GM23338 (cell line): Measurements from ENCODE around the gene HBS1L. TPM values are rescaled to one million over a fixed set of nuclear protein-coding genes. Genes with fewer than 3 reads are reported as not detected.

Experiments
- NANOG ChIP-seq: IDR thresholded peaks from 2 replicates; pipeline ENCODE4 v1.6.1; 2016; ENCODE audit warnings: antibody characterized with exemption, borderline replicate concordance
- microRNA-seq: library from miRNA; unstranded; fragments of <30 nt; microRNA quantifications from one replicate; pipeline ENCODE4, GENCODE V29; 2017
- polyA plus RNA-seq: library from polyadenylated mRNA; unstranded; fragments of >200 nt; fragmentation: Nextera tagmentation; extraction: Ambion mirVana; gene quantifications from 2 replicates; pipeline ENCODE4 v1.2.1, GENCODE V29; 2016
- total RNA-seq: library from RNA; depleted of rRNA; stranded (reverse); fragments of >200 nt; shearing (Covaris generic); gene quantifications from 2 replicates; pipeline ENCODE4 v1.2.3, GENCODE V29; 2014; rRNA removed
- TF ChIP-seq, protein P1 (sequence below): IDR thresholded peaks from one replicate; pipeline ENCODE4 v1.6.1; 2018; ENCODE audit warnings: antibody characterized with exemption; ENCODE audit not compliant: unreplicated experiment

HBS1L gene
- total and polyA plus RNA-seq, 2 experiments from 2014 or later, result 59.9 to 94.1 TPM

DNA sequence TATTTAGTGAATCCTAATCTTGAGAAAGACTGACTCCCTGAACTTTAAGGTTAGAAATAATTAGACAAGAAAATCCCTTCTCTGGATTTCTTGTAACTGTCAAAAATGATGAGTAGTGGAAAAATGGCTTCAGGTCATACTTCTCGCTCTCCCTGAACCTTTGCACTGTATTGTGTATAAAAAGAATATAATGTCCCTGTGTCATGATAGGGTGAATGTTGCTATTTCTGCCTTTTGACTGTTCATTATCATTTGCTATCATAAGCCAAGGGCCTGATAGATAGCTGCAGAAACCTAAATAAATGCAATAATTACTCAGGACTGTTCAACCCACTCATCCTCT is 144.1 kb downstream of the HBS1L start (continued):
- TF ChIP-seq, protein P1, sequence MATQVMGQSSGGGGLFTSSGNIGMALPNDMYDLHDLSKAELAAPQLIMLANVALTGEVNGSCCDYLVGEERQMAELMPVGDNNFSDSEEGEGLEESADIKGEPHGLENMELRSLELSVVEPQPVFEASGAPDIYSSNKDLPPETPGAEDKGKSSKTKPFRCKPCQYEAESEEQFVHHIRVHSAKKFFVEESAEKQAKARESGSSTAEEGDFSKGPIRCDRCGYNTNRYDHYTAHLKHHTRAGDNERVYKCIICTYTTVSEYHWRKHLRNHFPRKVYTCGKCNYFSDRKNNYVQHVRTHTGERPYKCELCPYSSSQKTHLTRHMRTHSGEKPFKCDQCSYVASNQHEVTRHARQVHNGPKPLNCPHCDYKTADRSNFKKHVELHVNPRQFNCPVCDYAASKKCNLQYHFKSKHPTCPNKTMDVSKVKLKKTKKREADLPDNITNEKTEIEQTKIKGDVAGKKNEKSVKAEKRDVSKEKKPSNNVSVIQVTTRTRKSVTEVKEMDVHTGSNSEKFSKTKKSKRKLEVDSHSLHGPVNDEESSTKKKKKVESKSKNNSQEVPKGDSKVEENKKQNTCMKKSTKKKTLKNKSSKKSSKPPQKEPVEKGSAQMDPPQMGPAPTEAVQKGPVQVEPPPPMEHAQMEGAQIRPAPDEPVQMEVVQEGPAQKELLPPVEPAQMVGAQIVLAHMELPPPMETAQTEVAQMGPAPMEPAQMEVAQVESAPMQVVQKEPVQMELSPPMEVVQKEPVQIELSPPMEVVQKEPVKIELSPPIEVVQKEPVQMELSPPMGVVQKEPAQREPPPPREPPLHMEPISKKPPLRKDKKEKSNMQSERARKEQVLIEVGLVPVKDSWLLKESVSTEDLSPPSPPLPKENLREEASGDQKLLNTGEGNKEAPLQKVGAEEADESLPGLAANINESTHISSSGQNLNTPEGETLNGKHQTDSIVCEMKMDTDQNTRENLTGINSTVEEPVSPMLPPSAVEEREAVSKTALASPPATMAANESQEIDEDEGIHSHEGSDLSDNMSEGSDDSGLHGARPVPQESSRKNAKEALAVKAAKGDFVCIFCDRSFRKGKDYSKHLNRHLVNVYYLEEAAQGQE, result no peak
- no peak for TF ChIP-seq NANOG

Small RNA genes lying within 50 kb of the gene (microRNA-seq; reads per million reads assigned to microRNA genes)
- gene MIR3662, result 0.89 reads per million

Other genes with a start within 250 kb of the HBS1L start
- not detected in 2 replicates for gene ALDH8A1, start 104.7 kb downstream of the HBS1L start, total RNA-seq
- 0.12 TPM in 1 of 2 replicates, not detected in the other for gene ALDH8A1, start 104.7 kb downstream of the HBS1L start, polyA plus RNA-seq
- 7.9 and 10.4 TPM in 2 replicates for gene MYB, start 126.5 kb upstream of the HBS1L start, total RNA-seq
- 3.0 and 4.2 TPM in 2 replicates for gene MYB, start 126.5 kb upstream of the HBS1L start, polyA plus RNA-seq